ENCODE measurements around the gene TM4SF1.

DNA sequence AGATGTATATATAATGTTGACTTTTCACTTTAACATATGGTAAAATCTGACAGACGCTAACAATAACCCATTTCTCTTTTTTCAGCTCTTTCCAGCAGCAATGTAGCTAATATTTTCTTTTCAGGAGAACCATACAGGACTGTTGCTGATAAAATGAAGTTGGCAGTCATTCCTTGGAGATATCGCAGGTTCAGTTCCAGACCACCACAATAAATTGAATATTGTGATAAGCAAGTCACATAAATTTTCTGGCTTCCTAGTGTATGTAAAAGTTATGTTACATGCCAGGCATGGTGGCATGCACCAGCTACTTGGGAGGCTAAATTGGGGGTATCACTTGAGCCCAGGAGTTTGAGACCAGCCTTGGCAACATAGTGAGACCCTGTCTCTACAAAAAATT lies 31.9 kb upstream of the TM4SF1 start:
- no peak for TF ChIP-seq EZH2 (IDR thresholded peaks at IDR 0.05; ENCODE audit: borderline replicate concordance, low read depth, low read length, severe bottlenecking)
- TF ChIP-seq, protein P1, sequence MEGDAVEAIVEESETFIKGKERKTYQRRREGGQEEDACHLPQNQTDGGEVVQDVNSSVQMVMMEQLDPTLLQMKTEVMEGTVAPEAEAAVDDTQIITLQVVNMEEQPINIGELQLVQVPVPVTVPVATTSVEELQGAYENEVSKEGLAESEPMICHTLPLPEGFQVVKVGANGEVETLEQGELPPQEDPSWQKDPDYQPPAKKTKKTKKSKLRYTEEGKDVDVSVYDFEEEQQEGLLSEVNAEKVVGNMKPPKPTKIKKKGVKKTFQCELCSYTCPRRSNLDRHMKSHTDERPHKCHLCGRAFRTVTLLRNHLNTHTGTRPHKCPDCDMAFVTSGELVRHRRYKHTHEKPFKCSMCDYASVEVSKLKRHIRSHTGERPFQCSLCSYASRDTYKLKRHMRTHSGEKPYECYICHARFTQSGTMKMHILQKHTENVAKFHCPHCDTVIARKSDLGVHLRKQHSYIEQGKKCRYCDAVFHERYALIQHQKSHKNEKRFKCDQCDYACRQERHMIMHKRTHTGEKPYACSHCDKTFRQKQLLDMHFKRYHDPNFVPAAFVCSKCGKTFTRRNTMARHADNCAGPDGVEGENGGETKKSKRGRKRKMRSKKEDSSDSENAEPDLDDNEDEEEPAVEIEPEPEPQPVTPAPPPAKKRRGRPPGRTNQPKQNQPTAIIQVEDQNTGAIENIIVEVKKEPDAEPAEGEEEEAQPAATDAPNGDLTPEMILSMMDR (IDR thresholded peaks at IDR 0.05; ENCODE audit: extremely low read depth in 1 of 2, insufficient read depth in 1 of 2, low read depth in 1 of 2, low read length in 2 of 2), result no peak
- no peak for TF ChIP-seq POLR2A (IDR thresholded peaks at IDR 0.05; ENCODE audit: low read depth, low read length)
- no peak for TF ChIP-seq POLR2AphosphoS5 (IDR thresholded peaks at IDR 0.05; ENCODE audit: insufficient read depth, low read depth, low read length)
- no peak for TF ChIP-seq JUN (IDR thresholded peaks at IDR 0.05; ENCODE audit: borderline replicate concordance, insufficient read depth, insufficient read length, low read depth)
- no peak for TF ChIP-seq MYC (IDR thresholded peaks at IDR 0.05; ENCODE audit: low read depth, low read length)

All from endothelial cell of umbilical vein (primary cell).